OCI-LY7 (cell line): Measurements from ENCODE around the gene IMMP2L.

ENCODE experiments used
- EZH2phosphoT487 ChIP-seq: fragments of 200-600 bp; sonication (generic); IDR thresholded peaks from 2 replicates; pipeline ENCODE4 v1.6.1; 2018; ENCODE audit warnings: low read depth, borderline replicate concordance, mild to moderate bottlenecking, mixed run types, antibody characterized with exemption, low read length, moderate library complexity, mixed read lengths
- TF ChIP-seq, protein P1 (sequence below): fragments of 200-600 bp; sonication (generic); conservative IDR thresholded peaks from 2 replicates; pipeline ENCODE4 v1.5.1; 2014; ENCODE audit warnings: mild to moderate bottlenecking, antibody characterized with exemption, low read length, moderate library complexity, mixed read lengths

DNA sequence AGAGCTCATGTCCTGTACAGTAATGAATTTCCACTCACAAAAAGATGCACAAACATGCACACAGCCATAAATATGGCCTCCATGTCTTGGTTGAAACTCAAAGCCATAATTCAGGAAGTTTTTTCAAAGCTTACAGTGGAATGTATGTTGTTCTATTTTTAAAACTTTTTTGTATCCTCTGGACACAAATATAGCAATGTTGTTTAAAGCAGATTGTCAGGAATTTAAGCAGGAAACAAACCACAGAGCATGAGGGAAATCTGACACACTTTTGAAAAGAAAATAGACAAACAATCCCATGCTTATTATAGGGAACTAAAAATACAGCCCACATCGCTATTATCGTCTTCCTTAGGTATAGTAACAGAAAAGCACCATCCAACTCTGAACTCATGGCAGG lies 449.9 kb downstream of the IMMP2L start:
- TF ChIP-seq, protein P1, sequence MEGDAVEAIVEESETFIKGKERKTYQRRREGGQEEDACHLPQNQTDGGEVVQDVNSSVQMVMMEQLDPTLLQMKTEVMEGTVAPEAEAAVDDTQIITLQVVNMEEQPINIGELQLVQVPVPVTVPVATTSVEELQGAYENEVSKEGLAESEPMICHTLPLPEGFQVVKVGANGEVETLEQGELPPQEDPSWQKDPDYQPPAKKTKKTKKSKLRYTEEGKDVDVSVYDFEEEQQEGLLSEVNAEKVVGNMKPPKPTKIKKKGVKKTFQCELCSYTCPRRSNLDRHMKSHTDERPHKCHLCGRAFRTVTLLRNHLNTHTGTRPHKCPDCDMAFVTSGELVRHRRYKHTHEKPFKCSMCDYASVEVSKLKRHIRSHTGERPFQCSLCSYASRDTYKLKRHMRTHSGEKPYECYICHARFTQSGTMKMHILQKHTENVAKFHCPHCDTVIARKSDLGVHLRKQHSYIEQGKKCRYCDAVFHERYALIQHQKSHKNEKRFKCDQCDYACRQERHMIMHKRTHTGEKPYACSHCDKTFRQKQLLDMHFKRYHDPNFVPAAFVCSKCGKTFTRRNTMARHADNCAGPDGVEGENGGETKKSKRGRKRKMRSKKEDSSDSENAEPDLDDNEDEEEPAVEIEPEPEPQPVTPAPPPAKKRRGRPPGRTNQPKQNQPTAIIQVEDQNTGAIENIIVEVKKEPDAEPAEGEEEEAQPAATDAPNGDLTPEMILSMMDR, result no peak
- TF ChIP-seq EZH2phosphoT487, result no peak
